B cell (primary cell): ENCODE results near the gene SLIT3.

ENCODE experiments used
- CTCF ChIP-seq: fragments of 200-600 bp; IDR thresholded peaks from one replicate; pipeline ENCODE4 v1.8.0; 2022; ENCODE audit warnings: antibody characterized with exemption, mild to moderate bottlenecking
- EZH2 ChIP-seq: IDR thresholded peaks from 2 replicates; pipeline ENCODE4 v1.6.1; 2012; ENCODE audit warnings: borderline replicate concordance, low read depth, mild to moderate bottlenecking, moderate library complexity, low read length; ENCODE audit not compliant: insufficient read depth, poor library complexity, severe bottlenecking

GRCh38 chr5:168853972-168854371, 447.0 kb downstream of the SLIT3 start:
- no peak for TF ChIP-seq CTCF
- no peak for TF ChIP-seq EZH2
